NCI-H345 treated with DMSO at 0.1 percent for 48 hours (cell line): Measurements from ENCODE around the gene CSMD2.

ENCODE experiments used
- DNase-seq: peaks from one replicate; lab custom pipeline; 2025; ENCODE audit not compliant: unreplicated experiment; lab: John Stamatoyannopoulos, UW

CSMD2 gene

GRCh38 chr1:33696311-33696710 lies 468.7 kb downstream of the CSMD2 start:
- no peak for DNase-seq

GRCh38 chr1:33692206-33693188 lies 472.5 kb downstream of the CSMD2 start:
- no peak for DNase-seq

GRCh38 chr1:33687000-33687399 lies 478.0 kb downstream of the CSMD2 start:
- DNase-seq = no peak

- no peak for DNase-seq
Measured at GRCh38 chr1:33686551-33686950, 478.5 kb downstream of the CSMD2 start.

GRCh38 chr1:33685256-33685655 lies 479.8 kb downstream of the CSMD2 start:
- DNase-seq = no peak

GRCh38 chr1:33684396-33685179 lies 480.4 kb downstream of the CSMD2 start:
- DNase-seq = peak; percentile 15

- no peak for DNase-seq
Measured at GRCh38 chr1:33683913-33684312, 481.1 kb downstream of the CSMD2 start.

GRCh38 chr1:33682371-33682770 lies 482.7 kb downstream of the CSMD2 start:
- no peak for DNase-seq

- no peak for DNase-seq
Measured at GRCh38 chr1:33680281-33680840, 484.7 kb downstream of the CSMD2 start.

GRCh38 chr1:33670567-33670966 lies 494.5 kb downstream of the CSMD2 start:
- DNase-seq = no peak

GRCh38 chr1:33668695-33669094 lies 496.3 kb downstream of the CSMD2 start:
- no peak for DNase-seq

GRCh38 chr1:33667386-33668282 lies 497.4 kb downstream of the CSMD2 start:
- no peak for DNase-seq

GRCh38 chr1:33666616-33667015 lies 498.4 kb downstream of the CSMD2 start:
- no peak for DNase-seq

- DNase-seq = no peak
Measured at GRCh38 chr1:33661811-33662454, 503.1 kb downstream of the CSMD2 start.

- DNase-seq = no peak
Measured at GRCh38 chr1:33660956-33661355, 504.1 kb downstream of the CSMD2 start.

- no peak for DNase-seq
Measured at GRCh38 chr1:33660244-33660643, 504.8 kb downstream of the CSMD2 start.

- no peak for DNase-seq
Measured at GRCh38 chr1:33659641-33660040, 505.4 kb downstream of the CSMD2 start.

GRCh38 chr1:33657833-33658232 lies 507.2 kb downstream of the CSMD2 start:
- DNase-seq = no peak

- no peak for DNase-seq
Measured at GRCh38 chr1:33656467-33657005, 508.5 kb downstream of the CSMD2 start.

GRCh38 chr1:33655496-33655895 lies 509.5 kb downstream of the CSMD2 start:
- DNase-seq = no peak
